SK-N-MC (cell line): ENCODE measurements around the gene PNKD.

Experiments used
- EZH2 ChIP-seq: fragments of 200-600 bp; sonication (generic); IDR thresholded peaks from one replicate; pipeline ENCODE4 v1.6.1; 2017; ENCODE audit warnings: antibody characterized with exemption
- POLR2AphosphoS5 ChIP-seq: IDR thresholded peaks from 2 replicates; pipeline ENCODE4 v1.6.1; 2012; ENCODE audit warnings: mild to moderate bottlenecking, low read depth, low read length, borderline replicate concordance

- TF ChIP-seq EZH2 (no peak), POLR2AphosphoS5 (no peak)
These were observed 47.3 kb upstream of the PNKD start for GRCh38 chr2:218223046-218223445.
